ENCODE data around the gene HHAT.

DNA sequence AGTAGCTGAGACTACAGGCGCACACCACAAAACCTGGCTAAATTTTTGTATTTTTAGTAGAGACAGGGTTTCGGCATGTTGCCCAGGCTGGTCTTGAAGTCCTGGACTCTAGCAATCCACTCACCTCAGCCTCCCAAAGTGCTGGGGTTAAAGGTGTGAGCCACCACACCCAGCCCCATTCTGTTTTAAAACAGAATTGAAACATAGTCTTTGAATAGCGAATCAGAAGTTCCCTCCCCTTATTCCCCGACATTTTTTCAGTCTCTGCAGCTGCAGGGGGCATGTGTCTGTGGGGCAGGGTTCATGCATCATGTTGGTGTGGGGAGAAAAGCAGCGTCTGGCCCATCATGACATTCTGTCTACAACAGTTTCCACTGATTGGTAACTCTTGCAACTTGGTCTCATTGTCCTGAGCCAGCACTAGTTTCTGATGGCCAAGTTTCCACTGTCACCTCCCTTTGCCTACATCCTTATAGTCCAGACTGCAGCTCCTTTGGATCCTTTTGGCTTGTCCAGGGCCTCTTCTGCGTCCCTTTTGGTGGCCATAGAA is 15.6 kb upstream of the HHAT start:
- TF ChIP-seq EP300 (IDR thresholded peaks at IDR 0.05) = no peak
- TF ChIP-seq EHMT2 (IDR thresholded peaks at IDR 0.05; ENCODE audit: low read depth) = no peak
- no peak for TF ChIP-seq CTCF (IDR thresholded peaks at IDR 0.05)
- no peak for TF ChIP-seq POLR2A (IDR thresholded peaks at IDR 0.05; ENCODE audit: low read length)
- TF ChIP-seq HOXA7 (CRISPR knock-in tag; IDR thresholded peaks at IDR 0.05) = no peak
- no peak for TF ChIP-seq PHF8 (IDR thresholded peaks at IDR 0.05; ENCODE audit: borderline replicate concordance, low read depth)
- no peak for TF ChIP-seq JUN (IDR thresholded peaks at IDR 0.05)
- TF ChIP-seq, protein P1, sequence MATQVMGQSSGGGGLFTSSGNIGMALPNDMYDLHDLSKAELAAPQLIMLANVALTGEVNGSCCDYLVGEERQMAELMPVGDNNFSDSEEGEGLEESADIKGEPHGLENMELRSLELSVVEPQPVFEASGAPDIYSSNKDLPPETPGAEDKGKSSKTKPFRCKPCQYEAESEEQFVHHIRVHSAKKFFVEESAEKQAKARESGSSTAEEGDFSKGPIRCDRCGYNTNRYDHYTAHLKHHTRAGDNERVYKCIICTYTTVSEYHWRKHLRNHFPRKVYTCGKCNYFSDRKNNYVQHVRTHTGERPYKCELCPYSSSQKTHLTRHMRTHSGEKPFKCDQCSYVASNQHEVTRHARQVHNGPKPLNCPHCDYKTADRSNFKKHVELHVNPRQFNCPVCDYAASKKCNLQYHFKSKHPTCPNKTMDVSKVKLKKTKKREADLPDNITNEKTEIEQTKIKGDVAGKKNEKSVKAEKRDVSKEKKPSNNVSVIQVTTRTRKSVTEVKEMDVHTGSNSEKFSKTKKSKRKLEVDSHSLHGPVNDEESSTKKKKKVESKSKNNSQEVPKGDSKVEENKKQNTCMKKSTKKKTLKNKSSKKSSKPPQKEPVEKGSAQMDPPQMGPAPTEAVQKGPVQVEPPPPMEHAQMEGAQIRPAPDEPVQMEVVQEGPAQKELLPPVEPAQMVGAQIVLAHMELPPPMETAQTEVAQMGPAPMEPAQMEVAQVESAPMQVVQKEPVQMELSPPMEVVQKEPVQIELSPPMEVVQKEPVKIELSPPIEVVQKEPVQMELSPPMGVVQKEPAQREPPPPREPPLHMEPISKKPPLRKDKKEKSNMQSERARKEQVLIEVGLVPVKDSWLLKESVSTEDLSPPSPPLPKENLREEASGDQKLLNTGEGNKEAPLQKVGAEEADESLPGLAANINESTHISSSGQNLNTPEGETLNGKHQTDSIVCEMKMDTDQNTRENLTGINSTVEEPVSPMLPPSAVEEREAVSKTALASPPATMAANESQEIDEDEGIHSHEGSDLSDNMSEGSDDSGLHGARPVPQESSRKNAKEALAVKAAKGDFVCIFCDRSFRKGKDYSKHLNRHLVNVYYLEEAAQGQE (IDR thresholded peaks at IDR 0.05) = no peak
